Mesothelial cell of epicardium (in vitro differentiated cells): ENCODE measurements around the gene NSL1. TPM values are rescaled to one million over a fixed set of nuclear protein-coding genes. Genes with fewer than 3 reads are reported as not detected.

Experiments used
- DNase-seq, 2 experiments: peaks; one replicate each; pipeline ENCODE4 v3.0.0; 2021; ENCODE audit warnings: low spot score in 2 of 2; ENCODE audit not compliant: unreplicated experiment in 2 of 2
- H3K27ac Mint-ChIP-seq: 2 replicates; pipeline ENCODE4 v1.8.0; 2021; ENCODE audit warnings: mixed read lengths
- H3K27me3 Mint-ChIP-seq: 2 replicates; pipeline ENCODE4 v1.8.0; 2021; ENCODE audit warnings: low read depth, mixed read lengths
- H3K36me3 Mint-ChIP-seq: 2 replicates; pipeline ENCODE4 v1.8.0; 2021; ENCODE audit warnings: mixed read lengths
- H3K4me1 Mint-ChIP-seq: 2 replicates; pipeline ENCODE4 v1.8.0; 2021; ENCODE audit warnings: mixed read lengths
- H3K4me3 Mint-ChIP-seq: 2 replicates; pipeline ENCODE4 v1.8.0; 2021; ENCODE audit warnings: mild to moderate bottlenecking, moderate library complexity, mixed read lengths
- H3K9me3 Mint-ChIP-seq: 2 replicates; pipeline ENCODE4 v1.8.0; 2021; ENCODE audit warnings: mixed read lengths
- total RNA-seq: library from RNA; stranded (reverse); gene quantifications from 3 replicates; pipeline ENCODE4 v1.2.1, GENCODE V29; 2021
- TF ChIP-seq, protein P1 (sequence below): fragments of 200-600 bp; sonication (generic); IDR thresholded peaks from one replicate; pipeline ENCODE4 v1.5.0; 2021; ENCODE audit warnings: antibody characterized with exemption; ENCODE audit not compliant: unreplicated experiment

The NSL1 gene
- total RNA-seq, 1 donor from 2014 or later = 26.1 TPM

DNA sequence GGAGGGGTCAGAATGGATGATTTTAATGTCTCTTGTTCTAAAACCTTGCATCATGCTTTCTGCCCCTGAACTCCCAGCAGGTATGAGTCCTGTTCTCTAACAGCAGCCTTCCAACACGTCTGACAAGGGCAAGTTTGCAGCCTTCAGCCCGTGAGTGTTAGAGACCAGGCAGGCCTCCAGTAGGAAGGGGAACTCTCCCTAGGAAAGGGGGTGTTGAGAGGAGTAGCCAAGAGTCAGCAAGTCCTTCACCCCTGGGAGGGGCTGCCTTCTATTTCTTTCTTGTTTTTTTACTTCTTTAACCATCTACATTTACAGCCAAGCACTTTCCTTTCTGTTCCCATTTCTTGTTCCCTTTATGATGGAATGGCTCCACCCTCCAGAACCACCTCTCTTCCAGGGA, 106.1 kb downstream of the NSL1 start:
- Mint-ChIP-seq H3K9me3 (no peaks in the 10 kb centered on the region), H3K27me3 (peaks cover 16% of the 10 kb centered on the region), H3K27ac (no peak overlapping the region), H3K4me3 (no peak overlapping the region), H3K36me3 (no peaks in the 10 kb centered on the region), H3K4me1 (peaks cover 8% of the 10 kb centered on the region)
- DNase-seq = no peak
- TF ChIP-seq, protein P1, sequence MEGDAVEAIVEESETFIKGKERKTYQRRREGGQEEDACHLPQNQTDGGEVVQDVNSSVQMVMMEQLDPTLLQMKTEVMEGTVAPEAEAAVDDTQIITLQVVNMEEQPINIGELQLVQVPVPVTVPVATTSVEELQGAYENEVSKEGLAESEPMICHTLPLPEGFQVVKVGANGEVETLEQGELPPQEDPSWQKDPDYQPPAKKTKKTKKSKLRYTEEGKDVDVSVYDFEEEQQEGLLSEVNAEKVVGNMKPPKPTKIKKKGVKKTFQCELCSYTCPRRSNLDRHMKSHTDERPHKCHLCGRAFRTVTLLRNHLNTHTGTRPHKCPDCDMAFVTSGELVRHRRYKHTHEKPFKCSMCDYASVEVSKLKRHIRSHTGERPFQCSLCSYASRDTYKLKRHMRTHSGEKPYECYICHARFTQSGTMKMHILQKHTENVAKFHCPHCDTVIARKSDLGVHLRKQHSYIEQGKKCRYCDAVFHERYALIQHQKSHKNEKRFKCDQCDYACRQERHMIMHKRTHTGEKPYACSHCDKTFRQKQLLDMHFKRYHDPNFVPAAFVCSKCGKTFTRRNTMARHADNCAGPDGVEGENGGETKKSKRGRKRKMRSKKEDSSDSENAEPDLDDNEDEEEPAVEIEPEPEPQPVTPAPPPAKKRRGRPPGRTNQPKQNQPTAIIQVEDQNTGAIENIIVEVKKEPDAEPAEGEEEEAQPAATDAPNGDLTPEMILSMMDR = no peak

DNA sequence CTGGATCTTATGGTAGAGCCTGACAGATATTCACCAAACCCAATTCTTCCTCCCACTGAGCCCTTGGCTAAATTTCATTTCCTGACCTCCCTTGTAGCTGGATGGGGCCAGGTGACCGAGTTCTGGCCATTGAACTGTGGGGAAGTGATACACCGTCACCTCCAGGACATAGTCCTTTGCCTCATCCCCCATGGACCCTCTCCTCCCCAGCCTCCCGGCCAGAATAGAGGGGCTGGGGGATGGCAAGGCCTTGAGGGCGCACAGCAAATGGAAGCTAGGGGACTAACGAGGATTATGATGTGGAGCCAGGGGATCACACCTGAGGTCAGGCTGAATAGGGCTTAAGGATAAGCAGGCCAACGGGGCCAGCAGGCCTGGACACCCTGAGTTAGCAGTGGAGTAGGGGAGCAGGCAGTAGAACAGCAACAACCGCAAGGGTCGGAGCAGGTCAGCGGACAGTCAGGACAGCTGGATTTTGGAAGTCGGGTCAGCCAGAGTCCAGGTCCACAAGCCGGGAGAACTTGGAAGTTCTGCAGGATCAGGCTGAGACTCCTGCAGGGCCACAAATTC, 107.0 kb downstream of the NSL1 start:
- Mint-ChIP-seq H3K9me3 (no peaks in the 10 kb centered on the region), H3K4me1 (peaks cover 11% of the 10 kb centered on the region), H3K27ac (no peak overlapping the region), H3K27me3 (peaks cover 16% of the 10 kb centered on the region), H3K36me3 (no peaks in the 10 kb centered on the region), H3K4me3 (no peak overlapping the region)
- TF ChIP-seq, protein P1 = no peak
- DNase-seq = no peak

DNA sequence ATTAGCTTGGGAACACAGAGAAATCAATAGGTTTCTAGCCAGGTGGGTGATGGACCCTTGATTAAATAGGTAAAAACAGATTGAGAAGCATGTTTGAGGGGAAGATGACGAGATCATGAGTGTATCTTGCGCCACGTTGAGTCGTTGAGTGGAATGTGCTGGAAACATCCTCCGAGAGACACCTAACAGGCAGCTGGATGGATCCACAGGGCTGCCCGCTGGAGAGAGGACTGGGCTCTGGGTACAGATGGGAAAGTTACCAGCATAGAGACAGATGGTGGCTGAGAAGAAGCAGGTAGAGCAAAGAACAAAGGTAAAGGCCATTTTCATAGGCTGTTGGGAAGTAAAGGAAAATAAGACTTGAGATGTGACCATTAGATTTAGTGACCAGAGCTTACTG, 107.5 kb downstream of the NSL1 start:
- DNase-seq = no peak
- no peak overlapping the region for H3K27ac Mint-ChIP-seq
- TF ChIP-seq, protein P1 = no peak

DNA sequence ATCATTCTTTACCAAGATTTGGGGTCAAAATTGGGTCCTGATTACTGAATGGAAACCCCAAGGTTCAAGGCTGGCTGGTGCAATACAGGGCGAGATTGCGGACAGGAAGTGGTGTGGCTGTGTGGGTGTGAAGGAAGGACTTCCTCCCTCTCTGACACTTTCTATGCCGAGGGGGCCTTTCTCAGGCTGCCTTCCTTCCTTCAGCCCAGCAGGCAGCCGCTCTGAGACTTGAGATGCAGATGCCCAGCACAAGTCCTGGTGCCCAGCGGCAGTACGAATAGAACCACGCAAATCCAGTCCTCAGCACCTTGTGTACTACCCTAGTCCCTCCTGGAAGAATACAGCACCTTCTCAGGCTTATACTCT, 108.2 kb downstream of the NSL1 start:
- TF ChIP-seq, protein P1 = no peak
- no peak for DNase-seq
- Mint-ChIP-seq H3K36me3 (no peaks in the 10 kb centered on the region), H3K4me3 (no peak overlapping the region), H3K9me3 (no peaks in the 10 kb centered on the region), H3K27ac (no peak overlapping the region), H3K27me3 (peaks cover 16% of the 10 kb centered on the region), H3K4me1 (peaks cover 11% of the 10 kb centered on the region)

More for the DNA sequence above, 107.5 kb downstream of the NSL1 start:
- no peaks in the 10 kb centered on the region for H3K36me3 Mint-ChIP-seq
- peaks cover 16% of the 10 kb centered on the region for H3K27me3 Mint-ChIP-seq
- H3K4me1 Mint-ChIP-seq = peaks cover 11% of the 10 kb centered on the region
- no peak overlapping the region for H3K4me3 Mint-ChIP-seq
- no peaks in the 10 kb centered on the region for H3K9me3 Mint-ChIP-seq

DNA sequence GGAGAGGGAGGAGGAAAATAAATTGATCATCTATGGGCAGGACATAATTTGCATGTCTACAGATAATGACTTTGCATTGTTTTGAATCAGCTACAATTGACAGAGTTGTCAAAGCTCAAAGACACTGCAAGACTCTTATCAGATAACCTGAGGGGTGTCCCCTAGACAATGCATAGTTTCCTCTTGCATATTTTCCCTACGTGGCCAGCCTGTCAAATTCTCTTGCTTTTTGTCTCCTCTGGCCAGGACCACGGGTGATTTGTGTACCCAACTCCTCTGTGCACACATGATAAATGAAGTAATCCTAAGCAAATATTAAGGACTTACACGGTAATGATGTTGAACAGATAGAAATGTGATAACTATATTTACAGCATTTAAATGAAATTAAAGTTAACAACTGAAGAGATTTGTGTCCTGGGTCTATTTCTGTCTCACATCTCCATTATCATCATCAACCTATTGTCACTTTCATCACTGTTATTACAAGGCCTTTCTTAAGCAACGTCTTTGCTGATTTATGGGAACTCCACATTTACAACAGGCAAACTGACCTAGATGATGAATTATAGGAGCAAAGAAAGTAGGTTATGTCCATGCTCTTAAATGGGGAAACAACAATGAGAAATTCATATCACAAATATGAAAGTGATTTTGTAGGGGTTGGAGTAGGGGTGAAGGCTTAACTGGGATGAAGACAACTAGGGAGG, 110.7 kb downstream of the NSL1 start:
- Mint-ChIP-seq H3K9me3 (no peaks in the 10 kb centered on the region), H3K36me3 (no peaks in the 10 kb centered on the region), H3K4me3 (no peak overlapping the region), H3K27me3 (peaks cover 13% of the 10 kb centered on the region), H3K27ac (no peak overlapping the region), H3K4me1 (peaks cover 11% of the 10 kb centered on the region)
- TF ChIP-seq, protein P1 = no peak
- DNase-seq = no peak
